H9 (cell line): ENCODE data around the gene SCYGR1. TPM values are rescaled to one million over a fixed set of nuclear protein-coding genes. Genes with fewer than 3 reads are reported as not detected.

ENCODE experiments used
- DNase-seq: peaks from one replicate; pipeline ENCODE4 v3.0.0-alpha.2; 2017
- H2AFZ ChIP-seq: one replicate; pipeline ENCODE4 v1.6.1; 2013; ENCODE audit warnings: mild to moderate bottlenecking, low read length, control low read depth, moderate library complexity
- H2AK5ac ChIP-seq: 2 replicates; pipeline ENCODE4 v1.6.1; 2013; ENCODE audit warnings: low read length, control low read depth, mixed read lengths; ENCODE audit not compliant: insufficient read length
- H2BK120ac ChIP-seq: one replicate; pipeline ENCODE4 v1.6.1; 2013; ENCODE audit warnings: low read depth, mild to moderate bottlenecking, low read length, control low read depth, inconsistent platforms; ENCODE audit not compliant: poor library complexity, severe bottlenecking
- H2BK12ac ChIP-seq: 2 replicates; pipeline ENCODE4 v1.6.1; 2013; ENCODE audit warnings: low read length, control low read depth, mixed read lengths, low read depth; ENCODE audit not compliant: insufficient read length
- H2BK15ac ChIP-seq: 2 replicates; pipeline ENCODE4 v1.6.1; 2013; ENCODE audit warnings: low read depth, low read length, control low read depth
- H2BK20ac ChIP-seq: one replicate; pipeline ENCODE4 v1.6.1; 2013; ENCODE audit warnings: low read depth, mild to moderate bottlenecking, low read length, control low read depth, inconsistent platforms; ENCODE audit not compliant: poor library complexity, severe bottlenecking
- H2BK5ac ChIP-seq: 2 replicates; pipeline ENCODE4 v1.6.1; 2013; ENCODE audit warnings: low read length, control low read depth, mixed read lengths; ENCODE audit not compliant: insufficient read length
- H3K14ac ChIP-seq: 2 replicates; pipeline ENCODE4 v1.6.1; 2013; ENCODE audit warnings: low read length, control low read depth; ENCODE audit not compliant: insufficient read depth
- H3K18ac ChIP-seq: 2 replicates; pipeline ENCODE4 v1.6.1; 2013; ENCODE audit warnings: low read depth, mild to moderate bottlenecking, mixed read lengths, low read length, control low read depth; ENCODE audit not compliant: insufficient read length
- H3K23ac ChIP-seq: 2 replicates; pipeline ENCODE4 v1.6.1; 2013; ENCODE audit warnings: low read length, control low read depth, mixed read lengths, low read depth; ENCODE audit not compliant: insufficient read length
- H3K23me2 ChIP-seq: 2 replicates; pipeline ENCODE4 v1.6.1; 2013; ENCODE audit warnings: low read depth, mild to moderate bottlenecking, mixed read lengths, low read length, control low read depth; ENCODE audit not compliant: insufficient read length, poor library complexity, severe bottlenecking
- H3K27ac ChIP-seq: 2 replicates; pipeline ENCODE4 v1.5.1; 2013; ENCODE audit warnings: low read length, control low read depth, mixed read lengths, low read depth; ENCODE audit not compliant: insufficient read length
- H3K27me3 ChIP-seq: 2 replicates; pipeline ENCODE4 v1.6.1; 2013; ENCODE audit warnings: low read length, control low read depth, inconsistent platforms; ENCODE audit not compliant: insufficient read depth
- H3K4ac ChIP-seq: 2 replicates; pipeline ENCODE4 v1.6.1; 2013; ENCODE audit warnings: low read depth, mild to moderate bottlenecking, control low read depth, inconsistent platforms, low read length, moderate library complexity
- H3K4me1 ChIP-seq: 2 replicates; pipeline ENCODE4 v1.6.1; 2013; ENCODE audit warnings: low read length, control low read depth, inconsistent platforms; ENCODE audit not compliant: insufficient read depth
- H3K4me2 ChIP-seq: 2 replicates; pipeline ENCODE4 v1.6.1; 2013; ENCODE audit warnings: low read length, control low read depth, mixed read lengths; ENCODE audit not compliant: insufficient read length, insufficient read depth
- H3K56ac ChIP-seq: 2 replicates; pipeline ENCODE4 v1.6.1; 2013; ENCODE audit warnings: low read depth, mild to moderate bottlenecking, mixed read lengths, low read length, control low read depth; ENCODE audit not compliant: insufficient read length
- H3K79me1 ChIP-seq: 2 replicates; pipeline ENCODE4 v1.6.1; 2013; ENCODE audit warnings: low read depth, mild to moderate bottlenecking, moderate library complexity, low read length, control low read depth, inconsistent platforms; ENCODE audit not compliant: insufficient read depth, poor library complexity, severe bottlenecking
- H3K79me2 ChIP-seq: 2 replicates; pipeline ENCODE4 v1.6.1; 2013; ENCODE audit warnings: low read length, control low read depth, inconsistent platforms; ENCODE audit not compliant: insufficient read depth
- H3K9ac ChIP-seq: 2 replicates; pipeline ENCODE4 v1.6.1; 2013; ENCODE audit warnings: low read length, control low read depth, mixed read lengths; ENCODE audit not compliant: insufficient read length; ENCODE audit errors: extremely low read depth
- H3K9me3 ChIP-seq: one replicate; pipeline ENCODE4 v1.6.1; 2013; ENCODE audit warnings: low read depth, low read length, inconsistent platforms; ENCODE audit not compliant: control insufficient read depth
- H3T11ph ChIP-seq: one replicate; pipeline ENCODE4 v1.6.1; 2013; ENCODE audit warnings: mild to moderate bottlenecking, low read length, control low read depth, inconsistent platforms
- H4K20me1 ChIP-seq: one replicate; pipeline ENCODE4 v1.6.1; 2013; ENCODE audit not compliant: control insufficient read depth, insufficient read length, insufficient read depth
- H4K5ac ChIP-seq: 2 replicates; pipeline ENCODE4 v1.6.1; 2013; ENCODE audit warnings: low read depth, mild to moderate bottlenecking, mixed read lengths, low read length, control low read depth; ENCODE audit not compliant: insufficient read length
- H4K8ac ChIP-seq: replicated peaks from 2 replicates; pipeline ENCODE4 v1.6.1; 2013; ENCODE audit warnings: low read length, control low read depth, mixed read lengths, low read depth; ENCODE audit not compliant: insufficient read length
- H4K91ac ChIP-seq: 2 replicates; pipeline ENCODE4 v1.6.1; 2013; ENCODE audit warnings: low read depth, mild to moderate bottlenecking, moderate library complexity, mixed read lengths, low read length, control low read depth; ENCODE audit not compliant: insufficient read length
- H3K27ac Mint-ChIP-seq, 3 experiments: 2 replicates in 2 of 3; 3 replicates in 1 of 3; pipeline ENCODE4 v1.8.0; 2020 to 2021; ENCODE audit warnings: mixed read lengths in 3 of 3, mild to moderate bottlenecking in 1 of 3, moderate library complexity in 1 of 3
- H3K27me3 Mint-ChIP-seq: 2 replicates; pipeline ENCODE4 v1.8.0; 2021; ENCODE audit warnings: low read depth, mild to moderate bottlenecking, moderate library complexity, mixed read lengths
- H3K36me3 Mint-ChIP-seq, 3 experiments: 2 replicates in 2 of 3; 3 replicates in 1 of 3; pipeline ENCODE4 v1.8.0; 2020 to 2021; ENCODE audit warnings: low read depth in 3 of 3, mixed read lengths in 3 of 3; ENCODE audit not compliant: insufficient read depth in 1 of 3
- H3K4me1 Mint-ChIP-seq, 2 experiments: 2 replicates each; pipeline ENCODE4 v1.8.0; 2020; ENCODE audit warnings: mixed read lengths in 2 of 2
- H3K4me3 Mint-ChIP-seq, 2 experiments: 2 replicates in 1 of 2; 3 replicates in 1 of 2; pipeline ENCODE4 v1.8.0; 2020 to 2021; ENCODE audit warnings: mild to moderate bottlenecking in 2 of 2, mixed read lengths in 2 of 2, moderate library complexity in 1 of 2
- H3K9me3 Mint-ChIP-seq, 2 experiments: 2 replicates in 1 of 2; 3 replicates in 1 of 2; pipeline ENCODE4 v1.8.0; 2020; ENCODE audit warnings: mild to moderate bottlenecking in 2 of 2, mixed read lengths in 2 of 2, moderate library complexity in 1 of 2
- CTCF ChIP-seq: fragments of 200-600 bp; sonication (generic); conservative IDR thresholded peaks from 3 replicates; pipeline ENCODE4 v1.8.0; 2021; ENCODE audit warnings: antibody characterized with exemption, mild to moderate bottlenecking
- WGBS: extraction: QIAGEN DNeasy Blood & Tissue Kit; methylation state at CpG from one replicate; pipeline ENCODE4 v1.1.7; 2013; ENCODE audit warnings: missing lambda C conversion rate, low lambda C conversion rate, mixed read lengths; ENCODE audit not compliant: insufficient read length; ENCODE audit errors: extremely low coverage; 5-methylcytosine and 5-hydroxymethylcytosine counted together
- total RNA-seq: library from RNA; stranded (reverse); gene quantifications from 2 replicates; pipeline ENCODE4 v1.2.1, GENCODE V29; 2021

Gene SCYGR1
- total RNA-seq, 1 experiment from 2014 or later: not detected

GRCh38 chr2:227373389-227373788, 14.4 kb downstream of the SCYGR1 start:
- Histone ChIP-seq H3K27ac (no peak overlapping the region), H3K79me2 (no peaks in the 10 kb centered on the region), H3K9me3 (no peaks in the 10 kb centered on the region), H2BK12ac (no peak overlapping the region), H3K79me1 (no peaks in the 10 kb centered on the region), H3K4ac (no peak overlapping the region), H3K56ac (no peak overlapping the region), H4K8ac (no peak overlapping the region), H4K91ac (no peak overlapping the region), H2BK5ac (no peak overlapping the region), H3K9ac (no peak overlapping the region), H4K5ac (no peak overlapping the region), H4K20me1 (no peaks in the 10 kb centered on the region), H3K23me2 (no peaks in the 10 kb centered on the region), H3K4me1 (no peaks in the 10 kb centered on the region; the same call in 1 of the 2 replicates), H2BK20ac (no peak overlapping the region), H2AK5ac (no peak overlapping the region), H2BK120ac (no peak overlapping the region), H3K14ac (no peak overlapping the region), H2AFZ (no peak overlapping the region), H3K18ac (no peak overlapping the region), H2BK15ac (no peak overlapping the region), H3K23ac (no peak overlapping the region), H3K27me3 (no peaks in the 10 kb centered on the region), H3K4me2 (no peak overlapping the region), H3T11ph (no peak overlapping the region)
- WGBS: no CpG with 5 or more reads among the region's 10 CpGs
- Mint-ChIP-seq H3K4me1 (peaks cover 10 to 12% of the 10 kb centered on the region in 2 experiments), H3K27ac (no peak overlapping the region), H3K4me3 (no peak overlapping the region), H3K9me3 (no peaks in the 10 kb centered on the region), H3K27me3 (no peaks in the 10 kb centered on the region), H3K36me3 (no peaks in the 10 kb centered on the region)
- no peak for TF ChIP-seq CTCF
- DNase-seq: no peak
